GM12891 (cell line): ENCODE data around the gene RRAS.

Experiments
- POLR2A ChIP-seq: IDR thresholded peaks from 2 replicates; pipeline ENCODE4 v1.6.1; 2011; ENCODE audit warnings: low read depth, low read length, control low read depth
- POLR2AphosphoS5 ChIP-seq: IDR thresholded peaks from 2 replicates; pipeline ENCODE4 v1.6.1; 2011; ENCODE audit warnings: low read depth, low read length, control low read depth

GRCh38 chr19:49593233-49594113 is 46.5 kb downstream of the RRAS start:
- TF ChIP-seq POLR2AphosphoS5 (no peak), POLR2A (no peak)
